ENCODE measurements around the gene TSHB.
"Not testable (repeated sequence)": the region's sequence is repeated elsewhere in the genome, so short reads cannot be mapped to it uniquely, and the experiment has no call there.

TSHB gene

GRCh38 chr1:115029526-115029925 is at the start of gene TSHB:
Gene TSHB, plus strand, starts transcription at chr1:115029826. Its CDS starts 3,537 bp downstream, at chr1:115033363.
- DNase-seq (ENCODE audit: low read depth in 1 of 2, low spot score in 1 of 2) = no peak
- in situ Hi-C loops (cut with HindIII; ENCODE audit: low pct_unique_long_range_greater_than_20kb, low sequenced_read_pairs) = no loop called here
- no peak for TF ChIP-seq JUND (IDR thresholded peaks at IDR 0.05; ENCODE audit: low read depth)

- DNase-seq (ENCODE audit: low read depth in 1 of 2, low spot score in 1 of 2) = no peak
- in situ Hi-C loops (cut with HindIII; ENCODE audit: low pct_unique_long_range_greater_than_20kb, low sequenced_read_pairs) = no loop called here
- no peak for TF ChIP-seq JUND (IDR thresholded peaks at IDR 0.05; ENCODE audit: low read depth)
Observed at GRCh38 chr1:114982251-114982650, 47.4 kb upstream of the TSHB start.

- in situ Hi-C loops (cut with HindIII; ENCODE audit: low pct_unique_long_range_greater_than_20kb, low sequenced_read_pairs) = no loop called here
- no peak for DNase-seq (ENCODE audit: low read depth in 1 of 2, low spot score in 1 of 2)
- no peak for TF ChIP-seq JUND (IDR thresholded peaks at IDR 0.05; ENCODE audit: low read depth)
Observed at GRCh38 chr1:114986286-114986685, 43.3 kb upstream of the TSHB start.

GRCh38 chr1:114988095-114988494 is 41.5 kb upstream of the TSHB start:
- no peak for DNase-seq (ENCODE audit: low read depth in 1 of 2, low spot score in 1 of 2)
- in situ Hi-C loops (cut with HindIII; ENCODE audit: low pct_unique_long_range_greater_than_20kb, low sequenced_read_pairs) = no loop called here
- TF ChIP-seq JUND (IDR thresholded peaks at IDR 0.05; ENCODE audit: low read depth) = no peak

GRCh38 chr1:114997510-114998289 is 31.9 kb upstream of the TSHB start:
- TF ChIP-seq JUND (IDR thresholded peaks at IDR 0.05; ENCODE audit: low read depth) = no peak
- in situ Hi-C loops (cut with HindIII; ENCODE audit: low pct_unique_long_range_greater_than_20kb, low sequenced_read_pairs) = no loop called here
- DNase-seq (ENCODE audit: low read depth in 1 of 2, low spot score in 1 of 2) = no peak

- no peak for TF ChIP-seq JUND (IDR thresholded peaks at IDR 0.05; ENCODE audit: low read depth)
- in situ Hi-C loops (cut with HindIII; ENCODE audit: low pct_unique_long_range_greater_than_20kb, low sequenced_read_pairs) = no loop called here
- DNase-seq (ENCODE audit: low read depth in 1 of 2, low spot score in 1 of 2) = no peak
Observed at GRCh38 chr1:115006191-115006590, 23.4 kb upstream of the TSHB start.

GRCh38 chr1:115012006-115012405 is 17.6 kb upstream of the TSHB start:
- no peak for DNase-seq (ENCODE audit: low read depth in 1 of 2, low spot score in 1 of 2)
- TF ChIP-seq JUND (IDR thresholded peaks at IDR 0.05; ENCODE audit: low read depth) = no peak
- in situ Hi-C loops (cut with HindIII; ENCODE audit: low pct_unique_long_range_greater_than_20kb, low sequenced_read_pairs) = no loop called here

GRCh38 chr1:115012434-115012833 is 17.2 kb upstream of the TSHB start:
- no peak for DNase-seq (ENCODE audit: low read depth in 1 of 2, low spot score in 1 of 2)
- in situ Hi-C loops (cut with HindIII; ENCODE audit: low pct_unique_long_range_greater_than_20kb, low sequenced_read_pairs) = no loop called here

GRCh38 chr1:115013792-115014191 is 15.8 kb upstream of the TSHB start:
- TF ChIP-seq JUND (IDR thresholded peaks at IDR 0.05; ENCODE audit: low read depth) = no peak
- in situ Hi-C loops (cut with HindIII; ENCODE audit: low pct_unique_long_range_greater_than_20kb, low sequenced_read_pairs) = no loop called here
- DNase-seq (ENCODE audit: low read depth in 1 of 2, low spot score in 1 of 2) = no peak

More at GRCh38 chr1:115012434-115012833, 17.2 kb upstream of the TSHB start:
- no peak for TF ChIP-seq JUND (IDR thresholded peaks at IDR 0.05; ENCODE audit: low read depth)

- DNase-seq (ENCODE audit: low read depth in 1 of 2, low spot score in 1 of 2); in situ Hi-C loops (cut with HindIII; ENCODE audit: low pct_unique_long_range_greater_than_20kb, low sequenced_read_pairs): not testable (repeated sequence)
Observed at GRCh38 chr1:115019549-115019948, 10.1 kb upstream of the TSHB start.

GRCh38 chr1:115021145-115021544 is 8.5 kb upstream of the TSHB start:
- in situ Hi-C loops (cut with HindIII; ENCODE audit: low pct_unique_long_range_greater_than_20kb, low sequenced_read_pairs) = no loop called here
- TF ChIP-seq JUND (IDR thresholded peaks at IDR 0.05; ENCODE audit: low read depth) = no peak
- no peak for DNase-seq (ENCODE audit: low read depth in 1 of 2, low spot score in 1 of 2)

- DNase-seq (ENCODE audit: low read depth in 1 of 2, low spot score in 1 of 2) = no peak
- no peak for TF ChIP-seq JUND (IDR thresholded peaks at IDR 0.05; ENCODE audit: low read depth)
- in situ Hi-C loops (cut with HindIII; ENCODE audit: low pct_unique_long_range_greater_than_20kb, low sequenced_read_pairs) = no loop called here
Observed at GRCh38 chr1:115023593-115023992, 6.0 kb upstream of the TSHB start.

GRCh38 chr1:115031595-115031994 is 2.0 kb downstream of the TSHB start:
- TF ChIP-seq JUND (IDR thresholded peaks at IDR 0.05; ENCODE audit: low read depth) = no peak
- DNase-seq (ENCODE audit: low read depth in 1 of 2, low spot score in 1 of 2) = no peak
- in situ Hi-C loops (cut with HindIII; ENCODE audit: low pct_unique_long_range_greater_than_20kb, low sequenced_read_pairs) = no loop called here

GRCh38 chr1:115035652-115036051 is 6.0 kb downstream of the TSHB start:
- in situ Hi-C loops (cut with HindIII; ENCODE audit: low pct_unique_long_range_greater_than_20kb, low sequenced_read_pairs) = no loop called here
- no peak for DNase-seq (ENCODE audit: low read depth in 1 of 2, low spot score in 1 of 2)
- TF ChIP-seq JUND (IDR thresholded peaks at IDR 0.05; ENCODE audit: low read depth) = no peak
